GM12875 (cell line): Measurements from ENCODE around the gene ARMH4.

Experiments used
- H3K4me3 ChIP-seq: one replicate; pipeline ENCODE4 v1.5.1; 2011; ENCODE audit warnings: low read depth, low read length, control low read depth
- CTCF ChIP-seq: IDR thresholded peaks from 2 replicates; pipeline ENCODE4 v1.5.1; 2011; ENCODE audit warnings: low read depth, mild to moderate bottlenecking, control low read depth, inconsistent platforms, low read length, moderate library complexity, borderline replicate concordance; ENCODE audit not compliant: insufficient read depth

ARMH4 gene

GRCh38 chr14:58152014-58152857 lies at the start of gene ARMH4:
ARMH4 (minus strand) TSS chr14:58152213; CDS start chr14:58139358, 12,855 bp downstream.
- no peak for TF ChIP-seq CTCF
- peak within 1 kb of the TSS; percentile 47 for H3K4me3 ChIP-seq

- TF ChIP-seq CTCF, result no peak
These were observed 48.8 kb upstream of the ARMH4 start for GRCh38 chr14:58200846-58201245.

GRCh38 chr14:58200480-58200841 lies 48.4 kb upstream of the ARMH4 start:
- TF ChIP-seq CTCF, result no peak
- H3K4me3 ChIP-seq, result peak overlapping the region; percentile 49

More at GRCh38 chr14:58200846-58201245, 48.8 kb upstream of the ARMH4 start:
- H3K4me3 ChIP-seq, result peak overlapping the region; percentile 49

- H3K4me3 ChIP-seq, result peak within 1 kb of the TSS; percentile 49
- TF ChIP-seq CTCF, result no peak
These were observed 47.9 kb upstream of the ARMH4 start, which contains the start of gene ACTR10 for GRCh38 chr14:58199726-58200479. ACTR10 (plus strand) TSS chr14:58200149; CDS start chr14:58200218, 69 bp downstream.

GRCh38 chr14:58198086-58198485 lies 46.1 kb upstream of the ARMH4 start:
- no peak for TF ChIP-seq CTCF

GRCh38 chr14:58196198-58196597 lies 44.2 kb upstream of the ARMH4 start:
- H3K4me3 ChIP-seq, result no peak overlapping the region
- TF ChIP-seq CTCF, result no peak

More at GRCh38 chr14:58198086-58198485, 46.1 kb upstream of the ARMH4 start:
- H3K4me3 ChIP-seq, result no peak overlapping the region
